ENCODE data around the gene CLEC16A.
"Not testable (repeated sequence)": the region's sequence is repeated elsewhere in the genome, so short reads cannot be mapped to it uniquely, and the experiment has no call there.

CLEC16A gene

DNA sequence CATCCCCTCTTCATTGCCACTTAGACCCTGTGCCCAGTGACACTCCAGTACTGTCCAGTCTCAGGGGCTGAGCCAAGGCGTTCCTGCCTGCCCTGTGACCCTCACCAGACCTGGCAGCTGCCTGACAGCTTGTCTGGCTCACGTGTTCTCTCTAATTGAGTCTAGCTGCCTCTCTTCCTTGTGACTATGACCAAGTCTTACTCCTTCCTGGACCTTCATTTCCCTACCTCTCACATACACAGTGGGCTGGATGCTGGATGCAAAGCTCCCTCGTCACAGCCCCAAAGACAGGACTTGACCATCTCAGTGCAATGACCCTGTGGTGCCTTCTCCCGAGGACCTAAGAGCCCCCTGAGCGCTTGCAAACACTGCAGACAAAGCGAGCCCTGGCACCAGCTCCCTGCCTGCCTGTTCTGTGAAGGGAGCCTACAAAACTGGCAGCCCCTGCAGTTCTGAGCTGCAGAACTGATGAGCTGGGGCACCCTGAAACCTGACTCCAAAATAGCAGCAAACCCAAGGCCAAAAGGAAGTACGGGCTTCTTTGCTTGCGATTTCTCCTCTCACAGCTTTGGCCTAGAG, 3.8 kb upstream of the CLEC16A start:
- no peaks in the 10 kb centered on the region for H3K27me3 ChIP-seq (replicated peaks; ENCODE audit: control insufficient read depth, insufficient read depth, low read length)
- TF ChIP-seq, protein P1, sequence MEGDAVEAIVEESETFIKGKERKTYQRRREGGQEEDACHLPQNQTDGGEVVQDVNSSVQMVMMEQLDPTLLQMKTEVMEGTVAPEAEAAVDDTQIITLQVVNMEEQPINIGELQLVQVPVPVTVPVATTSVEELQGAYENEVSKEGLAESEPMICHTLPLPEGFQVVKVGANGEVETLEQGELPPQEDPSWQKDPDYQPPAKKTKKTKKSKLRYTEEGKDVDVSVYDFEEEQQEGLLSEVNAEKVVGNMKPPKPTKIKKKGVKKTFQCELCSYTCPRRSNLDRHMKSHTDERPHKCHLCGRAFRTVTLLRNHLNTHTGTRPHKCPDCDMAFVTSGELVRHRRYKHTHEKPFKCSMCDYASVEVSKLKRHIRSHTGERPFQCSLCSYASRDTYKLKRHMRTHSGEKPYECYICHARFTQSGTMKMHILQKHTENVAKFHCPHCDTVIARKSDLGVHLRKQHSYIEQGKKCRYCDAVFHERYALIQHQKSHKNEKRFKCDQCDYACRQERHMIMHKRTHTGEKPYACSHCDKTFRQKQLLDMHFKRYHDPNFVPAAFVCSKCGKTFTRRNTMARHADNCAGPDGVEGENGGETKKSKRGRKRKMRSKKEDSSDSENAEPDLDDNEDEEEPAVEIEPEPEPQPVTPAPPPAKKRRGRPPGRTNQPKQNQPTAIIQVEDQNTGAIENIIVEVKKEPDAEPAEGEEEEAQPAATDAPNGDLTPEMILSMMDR (IDR thresholded peaks at IDR 0.05; ENCODE audit: insufficient read depth, low read length, poor library complexity, severe bottlenecking) = no peak
- no peak for DNase-seq (ENCODE audit: extremely low read depth, insufficient read length)
- H3K4me3 ChIP-seq (replicated peaks; ENCODE audit: low read depth, low read length) = peak overlapping the region; percentile 83
- peaks cover 6% of the 10 kb centered on the region for H3K36me3 ChIP-seq (ENCODE audit: control insufficient read depth, insufficient read depth, low read length)

DNA sequence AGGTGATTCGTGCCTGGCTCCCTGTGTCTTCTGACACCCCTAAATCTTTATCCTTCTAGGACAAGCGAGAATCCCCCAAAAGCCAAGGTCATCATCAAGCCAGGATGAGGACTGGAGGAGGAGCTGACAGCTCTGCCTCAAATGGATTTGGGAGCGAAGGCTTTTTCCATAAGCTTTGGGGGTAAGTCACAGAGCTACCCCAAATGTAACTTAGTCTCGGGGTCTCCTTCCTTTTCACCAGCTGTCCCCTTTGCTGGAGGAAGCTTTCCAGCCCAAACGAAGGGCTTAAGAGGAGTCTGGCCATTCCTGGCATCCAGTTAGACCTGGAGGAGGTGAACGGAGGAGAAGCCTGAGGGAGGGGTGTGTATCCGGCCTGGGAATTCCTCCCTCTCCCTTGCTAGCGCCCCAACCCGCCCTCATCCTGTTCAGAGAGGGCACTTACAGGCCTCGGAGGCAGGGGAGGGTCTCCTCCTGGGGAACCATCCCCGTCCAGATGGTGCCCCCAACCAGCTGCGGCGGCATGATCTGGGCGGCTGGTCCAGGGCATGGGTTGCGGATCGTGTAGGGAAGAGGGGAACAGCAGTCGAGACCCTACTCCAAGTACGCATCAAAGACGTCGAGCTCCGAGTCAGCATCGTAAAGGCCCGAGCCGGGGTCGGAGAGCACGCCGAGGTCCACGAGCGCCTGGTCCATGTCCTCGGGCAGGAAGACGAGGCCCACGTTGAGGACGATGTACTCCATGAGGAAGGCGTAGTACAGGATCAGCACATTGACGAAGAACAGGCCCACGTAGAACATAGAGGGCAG, 3.0 kb upstream of the CLEC16A start:
- TF ChIP-seq, protein P1 (IDR thresholded peaks at IDR 0.05; ENCODE audit: insufficient read depth, low read length, poor library complexity, severe bottlenecking) = no peak
- Histone ChIP-seq H3K27me3 (replicated peaks; ENCODE audit: control insufficient read depth, insufficient read depth, low read length) (no peaks in the 10 kb centered on the region), H3K36me3 (ENCODE audit: control insufficient read depth, insufficient read depth, low read length) (peaks cover 6% of the 10 kb centered on the region), H3K4me3 (replicated peaks; ENCODE audit: low read depth, low read length) (peak overlapping the region; percentile 83)
- DNase-seq (ENCODE audit: extremely low read depth, insufficient read length) = no peak

DNA sequence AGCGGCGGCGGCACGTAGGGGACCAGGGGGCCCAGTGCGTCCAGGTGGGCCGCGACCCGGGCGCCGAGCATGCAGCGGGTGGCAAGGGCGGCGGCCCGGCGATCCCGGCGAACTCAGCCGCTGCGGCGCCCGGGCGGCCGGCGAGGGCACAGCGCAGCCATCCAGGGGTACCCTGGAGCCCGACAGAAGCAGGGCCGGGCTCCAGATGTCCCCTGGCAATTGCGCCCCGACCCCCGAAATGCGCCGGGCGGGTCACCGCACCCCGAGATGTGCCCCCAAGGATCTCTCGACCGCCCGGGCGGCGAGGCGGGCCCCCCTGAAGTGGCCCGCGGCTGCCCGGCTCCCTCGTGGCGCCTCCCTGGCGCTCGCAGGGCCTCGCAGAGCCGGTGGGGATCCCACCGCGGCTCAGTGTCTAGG, 2.4 kb upstream of the CLEC16A start:
- H3K4me3 ChIP-seq (replicated peaks; ENCODE audit: low read depth, low read length) = peak overlapping the region; percentile 83
- DNase-seq (ENCODE audit: extremely low read depth, insufficient read length); H3K36me3 ChIP-seq (ENCODE audit: control insufficient read depth, insufficient read depth, low read length); H3K27me3 ChIP-seq (replicated peaks; ENCODE audit: control insufficient read depth, insufficient read depth, low read length): not testable (repeated sequence)

DNA sequence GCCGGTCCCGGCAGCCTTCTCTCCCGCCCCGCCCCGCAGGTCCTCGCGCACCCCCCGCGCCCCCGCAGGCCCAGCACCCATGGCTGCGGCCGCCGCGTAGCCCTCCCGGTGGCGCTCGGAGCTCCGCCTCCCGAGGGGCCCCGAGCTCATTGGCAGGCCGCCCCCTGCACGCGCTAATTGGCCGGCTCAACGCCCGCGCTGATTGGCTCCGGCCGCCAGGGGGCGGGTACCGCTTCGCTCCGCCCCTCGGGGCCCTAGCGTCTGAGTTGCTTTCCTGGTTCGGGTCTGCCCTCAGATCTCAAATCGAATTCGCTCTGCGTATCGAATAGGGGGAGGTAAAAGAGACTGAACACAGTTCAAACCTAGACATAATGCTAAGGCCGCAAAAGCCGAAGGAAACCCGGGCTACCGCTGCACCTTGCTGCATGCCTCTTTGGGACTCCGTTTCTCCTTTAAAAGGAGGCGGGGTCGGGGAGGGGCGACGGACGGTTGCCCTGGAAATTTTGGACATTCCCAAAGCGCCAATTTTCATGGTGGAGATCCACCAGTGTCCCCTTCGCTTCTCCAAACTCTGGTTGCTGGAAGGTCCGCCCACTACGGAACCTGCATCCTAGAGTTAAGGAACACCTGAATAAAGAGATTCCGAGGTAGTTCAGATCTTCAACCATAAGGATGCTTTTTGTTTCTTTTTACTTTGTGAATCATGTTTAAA, 1.9 kb upstream of the CLEC16A start, which contains the start of gene DEXI:
Gene DEXI (minus strand): TSS at position 117 of the 712 bp plus-strand sequence. CDS start 463 bp downstream, outside the sequence.
- Histone ChIP-seq H3K4me3 (replicated peaks; ENCODE audit: low read depth, low read length) (peak within 1 kb of the TSS; percentile 83), H3K27me3 (replicated peaks; ENCODE audit: control insufficient read depth, insufficient read depth, low read length) (no peaks in the 10 kb centered on the region), H3K36me3 (ENCODE audit: control insufficient read depth, insufficient read depth, low read length) (no peaks in the 10 kb centered on the region)
- TF ChIP-seq, protein P1 (IDR thresholded peaks at IDR 0.05; ENCODE audit: insufficient read depth, low read length, poor library complexity, severe bottlenecking) = no peak
- peak; percentile 96 for DNase-seq (ENCODE audit: extremely low read depth, insufficient read length)

DNA sequence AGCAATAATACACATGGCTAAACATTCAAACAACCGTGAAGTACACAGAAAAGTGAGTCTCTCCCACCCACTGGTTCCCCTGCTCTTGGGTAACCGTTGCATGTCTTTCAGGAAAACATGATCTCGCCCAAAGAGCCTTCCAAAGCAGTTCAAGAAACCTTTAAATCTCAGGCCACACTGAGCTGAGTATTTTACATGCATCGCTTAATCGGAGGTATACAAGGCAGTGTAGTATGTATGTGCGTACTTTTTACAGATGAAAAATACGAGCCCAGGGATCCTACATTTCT, 1.4 kb upstream of the CLEC16A start:
- Histone ChIP-seq H3K36me3 (ENCODE audit: control insufficient read depth, insufficient read depth, low read length) (no peaks in the 10 kb centered on the region), H3K27me3 (replicated peaks; ENCODE audit: control insufficient read depth, insufficient read depth, low read length) (no peaks in the 10 kb centered on the region), H3K4me3 (replicated peaks; ENCODE audit: low read depth, low read length) (no peak overlapping the region)
- no peak for DNase-seq (ENCODE audit: extremely low read depth, insufficient read length)
- TF ChIP-seq, protein P1 (IDR thresholded peaks at IDR 0.05; ENCODE audit: insufficient read depth, low read length, poor library complexity, severe bottlenecking) = no peak

All from GM06990 (cell line).